Measurements from ENCODE around the gene UMAD1.

The UMAD1 gene

GRCh38 chr7:7851991-7852390 is 211.4 kb downstream of the UMAD1 start:
- CTCF ChIA-PET, result interaction anchor here (1.3 kb wide), 1 partner anchor 12 kb away, joined by 4 read pairs; no protein-coding TSS in a partner anchor

GRCh38 chr7:7857143-7857583 is 216.6 kb downstream of the UMAD1 start:
- ChIA-PET CTCF (interaction anchor here (1.5 to 1.9 kb wide), 2 partner anchors 10 to 16 kb away, joined by 6 read pairs; no protein-coding TSS in a partner anchor), POLR2A (no interaction called here)
- no peak for TF ChIP-seq CTCF (IDR thresholded peaks at IDR 0.05; ENCODE audit: control extremely low read depth, extremely low read depth, low read depth, missing control alignments)
- DNase-seq (ENCODE audit: extremely low spot score), result peak; percentile 23

More at GRCh38 chr7:7851991-7852390, 211.4 kb downstream of the UMAD1 start:
- DNase-seq (ENCODE audit: extremely low spot score), result no peak
- no peak for TF ChIP-seq CTCF (IDR thresholded peaks at IDR 0.05; ENCODE audit: control extremely low read depth, extremely low read depth, low read depth, missing control alignments)
- POLR2A ChIA-PET, result no interaction called here

- POLR2A ChIA-PET, result no interaction called here
- TF ChIP-seq CTCF (IDR thresholded peaks at IDR 0.05; ENCODE audit: control extremely low read depth, extremely low read depth, low read depth, missing control alignments), result no peak
- DNase-seq (ENCODE audit: extremely low spot score), result no peak
- CTCF ChIA-PET, result interaction anchor here (1.3 to 1.9 kb wide), 5 partner anchors 9 to 214 kb away, joined by 3 to 7 read pairs (median 6); no protein-coding TSS in a partner anchor
Observed at GRCh38 chr7:7858559-7858958, 218.0 kb downstream of the UMAD1 start.

- ChIA-PET POLR2A (no interaction called here), CTCF (no interaction called here)
- DNase-seq (ENCODE audit: extremely low spot score), result no peak
- TF ChIP-seq CTCF (IDR thresholded peaks at IDR 0.05; ENCODE audit: control extremely low read depth, extremely low read depth, low read depth, missing control alignments), result no peak
Observed at GRCh38 chr7:7859411-7859810, 218.9 kb downstream of the UMAD1 start.

GRCh38 chr7:7861211-7861633 is 220.7 kb downstream of the UMAD1 start:
- ChIA-PET POLR2A (no interaction called here), CTCF (interaction anchor here (0.9 kb wide), 1 partner anchor 16 kb away, joined by 4 read pairs; no protein-coding TSS in a partner anchor)
- TF ChIP-seq CTCF (IDR thresholded peaks at IDR 0.05; ENCODE audit: control extremely low read depth, extremely low read depth, low read depth, missing control alignments), result no peak
- DNase-seq (ENCODE audit: extremely low spot score), result no peak

- DNase-seq (ENCODE audit: extremely low spot score), result no peak
- no peak for TF ChIP-seq CTCF (IDR thresholded peaks at IDR 0.05; ENCODE audit: control extremely low read depth, extremely low read depth, low read depth, missing control alignments)
- CTCF ChIA-PET, result interaction anchor here (1.0 kb wide), 1 partner anchor 17 kb away, joined by 3 read pairs; no protein-coding TSS in a partner anchor
- POLR2A ChIA-PET, result no interaction called here
Observed at GRCh38 chr7:7862393-7862792, 221.8 kb downstream of the UMAD1 start.
